Left forelimb (tissue), 1 donor: Measurements from ENCODE around the gene SIK3.
A peak's percentile ranks its signal among the peaks of the same experiment; 100 is the strongest.
"Not testable (repeated sequence)": the region's sequence is repeated elsewhere in the genome, so short reads cannot be mapped to it uniquely, and the experiment has no call there.

Experiments
- DNase-seq: peaks from one replicate; pipeline ENCODE4 v3.0.0-alpha.2; 2018; ENCODE audit warnings: low spot score

The SIK3 gene

GRCh38 chr11:116840224-116840745 lies 257.9 kb downstream of the SIK3 start:
- DNase-seq: no peak

DNA sequence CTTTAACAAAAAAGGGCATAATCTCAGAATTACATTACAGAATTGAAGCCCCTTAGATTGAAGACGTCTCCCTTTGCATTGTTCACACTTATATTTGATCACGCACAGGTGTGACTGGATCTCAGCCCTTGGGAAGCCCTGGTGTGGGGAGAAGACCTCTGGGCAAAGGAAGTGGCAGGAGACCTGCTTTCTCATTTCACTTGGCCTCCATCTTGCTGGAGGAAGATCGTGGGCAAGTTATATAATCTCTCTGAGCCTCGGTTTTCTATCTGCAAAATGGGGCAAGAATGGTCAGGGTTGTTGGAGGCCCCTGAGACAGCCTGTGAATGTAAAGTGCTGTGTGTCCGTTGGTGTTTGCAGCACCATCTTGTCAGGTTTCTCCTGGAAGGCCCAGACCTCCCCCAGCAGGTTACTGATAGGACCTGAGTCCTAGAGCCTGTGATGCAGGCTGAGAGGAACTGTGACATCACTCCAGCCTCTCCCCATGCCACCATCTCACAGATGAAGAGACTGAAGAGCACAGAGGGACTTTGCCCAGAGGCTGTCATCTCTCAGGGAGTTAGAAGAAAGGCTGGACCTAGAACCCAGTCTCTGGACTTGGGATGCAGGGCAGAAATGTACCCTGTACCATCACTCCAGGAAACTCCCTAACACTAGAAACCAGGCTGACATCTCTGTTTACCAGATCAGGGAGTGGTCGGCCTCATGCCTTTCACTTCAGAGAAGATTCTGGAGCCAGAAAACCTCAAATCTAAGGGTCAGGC lies 259.7 kb downstream of the SIK3 start:
- DNase-seq: no peak

DNA sequence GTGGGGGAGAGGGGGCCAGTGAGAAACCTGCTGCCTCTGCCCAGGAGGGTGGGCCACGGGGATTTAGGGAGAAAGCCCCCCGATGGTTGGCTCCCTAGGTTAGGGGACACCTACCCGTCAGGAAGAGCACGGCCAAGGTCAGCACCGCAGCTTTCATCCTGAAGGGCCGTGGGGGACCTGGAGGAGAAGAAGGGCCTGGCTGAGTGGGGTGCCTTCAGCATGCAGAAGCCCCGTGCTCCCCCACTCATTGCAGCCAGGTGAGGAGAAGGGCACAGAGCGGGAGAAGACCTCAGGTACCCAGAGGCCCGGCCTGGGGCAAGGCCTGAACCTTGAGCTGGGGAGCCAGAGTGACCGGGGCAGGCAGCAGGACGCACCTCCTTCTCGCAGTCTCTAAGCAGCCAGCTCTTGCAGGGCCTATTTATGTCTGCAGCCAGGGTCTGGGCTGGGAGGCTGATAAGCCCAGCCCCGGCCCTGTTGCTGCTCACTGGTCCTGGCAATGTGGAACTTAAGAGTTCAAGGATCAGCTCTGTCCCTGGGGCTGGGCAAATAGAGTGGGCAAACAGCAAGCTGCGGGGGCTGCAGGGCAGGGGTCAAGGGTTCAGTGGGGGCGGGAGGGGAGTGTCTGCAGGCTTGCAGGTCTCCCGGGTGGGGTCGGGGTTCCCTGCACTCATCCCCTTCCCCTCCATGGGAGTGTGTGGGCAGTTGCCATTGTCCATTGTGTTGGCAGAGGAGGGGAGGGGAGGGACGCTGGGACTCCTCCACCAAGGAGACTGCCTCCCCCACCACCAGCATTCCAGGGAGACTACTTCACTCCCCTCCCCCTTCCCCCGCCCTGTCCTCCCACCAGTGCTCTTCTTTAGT lies 260.8 kb downstream of the SIK3 start, which contains the start of gene APOA1:
APOA1 (minus strand) TSS at position 392 of the 861 bp plus-strand sequence; CDS start at position 157, 235 bp downstream.
- DNase-seq: no peak

DNA sequence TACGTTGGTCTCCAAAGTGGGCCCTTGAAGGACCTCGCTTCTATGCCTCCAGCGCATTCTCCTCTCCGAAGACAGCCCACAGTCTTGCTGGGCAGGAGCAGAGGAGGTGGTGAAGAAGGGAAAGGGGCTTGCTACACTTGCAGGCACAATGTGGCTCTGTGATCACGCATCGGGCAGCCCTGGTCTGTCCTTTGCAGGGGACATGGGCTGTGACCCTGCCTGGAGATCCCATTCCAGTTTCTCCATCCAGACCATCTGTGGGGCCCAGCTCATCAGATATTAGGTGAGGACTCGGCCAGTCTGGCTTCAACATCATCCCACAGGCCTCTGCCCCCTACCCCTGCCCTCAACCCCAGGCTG lies 261.6 kb downstream of the SIK3 start:
- DNase-seq: no peak

- DNase-seq: peak; percentile 90
Measured at GRCh38 chr11:116835791-116836631, 262.2 kb downstream of the SIK3 start.

- no peak for DNase-seq
Measured at GRCh38 chr11:116835042-116835772, 263.0 kb downstream of the SIK3 start.

DNA sequence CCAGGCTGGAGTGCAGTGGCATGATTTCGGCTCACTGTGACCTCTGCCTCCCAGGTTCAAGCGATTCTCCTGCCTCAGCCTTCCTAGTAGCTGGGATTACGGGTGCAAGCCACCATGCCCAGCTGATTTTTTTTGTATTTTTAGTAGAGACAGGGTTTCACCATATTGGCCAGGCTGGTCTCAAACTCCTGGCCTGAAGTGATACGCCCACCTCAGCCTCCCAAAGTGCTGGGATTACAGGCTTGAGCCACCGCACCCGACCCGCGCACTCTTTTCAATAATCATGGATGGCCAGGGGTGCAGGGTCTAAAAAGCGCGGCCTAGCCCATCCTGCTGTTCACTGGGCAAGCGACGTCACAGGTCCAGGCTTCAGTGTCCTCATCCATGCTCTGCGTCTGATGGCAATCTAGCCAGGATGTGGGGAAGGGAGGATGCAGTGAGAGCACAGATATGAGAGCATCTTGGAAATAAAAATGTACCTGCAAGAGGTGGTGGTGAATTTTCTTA lies 263.6 kb downstream of the SIK3 start:
- DNase-seq: not testable (repeated sequence)

- peak; percentile 15 for DNase-seq
Measured at GRCh38 chr11:116833816-116834534, 264.3 kb downstream of the SIK3 start.

GRCh38 chr11:116833491-116833815 lies 264.8 kb downstream of the SIK3 start:
- DNase-seq: peak; percentile 38

DNA sequence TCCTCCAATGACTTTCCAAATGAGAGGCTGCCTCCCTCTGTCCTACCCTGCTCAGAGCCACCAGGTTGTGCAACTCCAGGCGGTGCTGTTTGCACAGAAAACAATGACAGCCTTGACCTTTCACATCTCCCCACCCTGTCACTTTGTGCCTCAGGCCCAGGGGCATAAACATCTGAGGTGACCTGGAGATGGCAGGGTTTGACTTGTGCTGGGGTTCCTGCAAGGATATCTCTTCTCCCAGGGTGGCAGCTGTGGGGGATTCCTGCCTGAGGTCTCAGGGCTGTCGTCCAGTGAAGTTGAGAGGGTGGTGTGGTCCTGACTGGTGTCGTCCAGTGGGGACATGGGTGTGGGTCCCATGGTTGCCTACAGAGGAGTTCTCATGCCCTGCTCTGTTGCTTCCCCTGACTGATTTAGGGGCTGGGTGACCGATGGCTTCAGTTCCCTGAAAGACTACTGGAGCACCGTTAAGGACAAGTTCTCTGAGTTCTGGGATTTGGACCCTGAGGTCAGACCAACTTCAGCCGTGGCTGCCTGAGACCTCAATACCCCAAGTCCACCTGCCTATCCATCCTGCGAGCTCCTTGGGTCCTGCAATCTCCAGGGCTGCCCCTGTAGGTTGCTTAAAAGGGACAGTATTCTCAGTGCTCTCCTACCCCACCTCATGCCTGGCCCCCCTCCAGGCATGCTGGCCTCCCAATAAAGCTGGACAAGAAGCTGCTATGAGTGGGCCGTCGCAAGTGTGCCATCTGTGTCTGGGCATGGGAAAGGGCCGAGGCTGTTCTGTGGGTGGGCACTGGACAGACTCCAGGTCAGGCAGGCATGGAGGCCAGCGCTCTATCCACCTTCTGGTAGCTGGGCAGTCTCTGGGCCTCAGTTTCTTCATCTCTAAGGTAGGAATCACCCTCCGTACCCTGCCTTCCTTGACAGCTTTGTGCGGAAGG lies 265.6 kb downstream of the SIK3 start:
- DNase-seq: no peak

DNA sequence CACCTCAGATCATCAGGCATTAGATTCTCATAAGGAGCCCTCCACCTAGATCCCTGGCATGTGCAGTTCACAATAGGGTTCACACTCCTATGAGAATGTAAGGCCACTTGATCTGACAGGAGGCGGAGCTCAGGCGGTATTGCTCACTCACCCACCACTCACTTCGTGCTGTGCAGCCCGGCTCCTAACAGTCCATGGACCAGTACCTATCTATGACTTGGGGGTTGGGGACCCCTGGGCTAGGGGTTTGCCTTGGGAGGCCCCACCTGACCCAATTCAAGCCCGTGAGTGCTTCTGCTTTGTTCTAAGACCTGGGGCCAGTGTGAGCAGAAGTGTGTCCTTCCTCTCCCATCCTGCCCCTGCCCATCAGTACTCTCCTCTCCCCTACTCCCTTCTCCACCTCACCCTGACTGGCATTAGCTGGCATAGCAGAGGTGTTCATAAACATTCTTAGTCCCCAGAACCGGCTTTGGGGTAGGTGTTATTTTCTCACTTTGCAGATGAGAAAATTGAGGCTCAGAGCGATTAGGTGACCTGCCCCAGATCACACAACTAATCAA lies 266.4 kb downstream of the SIK3 start:
- no peak for DNase-seq

DNA sequence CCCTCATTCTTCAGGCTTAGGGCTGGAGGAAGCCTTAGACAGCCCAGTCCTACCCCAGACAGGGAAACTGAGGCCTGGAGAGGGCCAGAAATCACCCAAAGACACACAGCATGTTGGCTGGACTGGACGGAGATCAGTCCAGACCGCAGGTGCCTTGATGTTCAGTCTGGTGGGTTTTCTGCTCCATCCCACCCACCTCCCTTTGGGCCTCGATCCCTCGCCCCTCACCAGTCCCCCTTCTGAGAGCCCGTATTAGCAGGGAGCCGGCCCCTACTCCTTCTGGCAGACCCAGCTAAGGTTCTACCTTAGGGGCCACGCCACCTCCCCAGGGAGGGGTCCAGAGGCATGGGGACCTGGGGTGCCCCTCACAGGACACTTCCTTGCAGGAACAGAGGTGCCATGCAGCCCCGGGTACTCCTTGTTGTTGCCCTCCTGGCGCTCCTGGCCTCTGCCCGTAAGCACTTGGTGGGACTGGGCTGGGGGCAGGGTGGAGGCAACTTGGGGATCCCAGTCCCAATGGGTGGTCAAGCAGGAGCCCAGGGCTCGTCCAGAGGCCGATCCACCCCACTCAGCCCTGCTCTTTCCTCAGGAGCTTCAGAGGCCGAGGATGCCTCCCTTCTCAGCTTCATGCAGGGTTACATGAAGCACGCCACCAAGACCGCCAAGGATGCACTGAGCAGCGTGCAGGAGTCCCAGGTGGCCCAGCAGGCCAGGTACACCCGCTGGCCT lies 267.9 kb downstream of the SIK3 start:
- DNase-seq: no peak

- DNase-seq: no peak
Measured at GRCh38 chr11:116829525-116830183, 268.6 kb downstream of the SIK3 start, which contains the start of gene APOC3. APOC3 (plus strand) TSS chr11:116829907; CDS start chr11:116830583, 676 bp downstream.

- DNase-seq: no peak
Measured at GRCh38 chr11:116828632-116829524, 269.4 kb downstream of the SIK3 start.

DNA sequence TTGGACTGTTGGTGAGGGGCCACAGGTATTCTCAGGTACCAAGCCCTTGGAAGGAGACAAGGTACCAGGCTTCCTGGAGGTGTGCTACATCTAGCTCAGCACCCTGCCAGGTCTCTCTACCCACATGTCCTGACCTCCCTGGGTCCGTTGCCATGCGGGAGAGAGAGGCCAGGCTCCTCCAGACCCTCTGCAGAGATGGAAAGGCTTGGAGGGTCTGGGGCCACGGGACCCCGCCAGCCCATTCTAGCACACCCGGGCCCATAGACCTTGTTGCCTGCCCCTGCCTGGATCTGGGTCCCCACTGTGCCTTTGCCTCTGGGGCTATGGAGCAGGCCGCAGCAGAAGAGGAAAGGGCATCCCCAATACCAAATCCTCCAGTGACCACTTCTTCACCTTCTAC lies 270.8 kb downstream of the SIK3 start:
- DNase-seq: no peak

- DNase-seq: no peak
Measured at GRCh38 chr11:116826751-116827431, 271.3 kb downstream of the SIK3 start.
